Panc1 (cell line): Measurements from ENCODE around the gene PPP1R1B. TPM values are rescaled to one million over a fixed set of nuclear protein-coding genes. Genes with fewer than 3 reads are reported as not detected.

Source experiments
- ATAC-seq: fragments of 200-7000 bp; cut with Tn5 transposase; 2 replicates; pipeline ENCODE4 v1.9.1; 2020; ENCODE audit warnings: mild to moderate bottlenecking, moderate library complexity
- BruUV-seq: library from RNA; stranded (reverse); fragments of 400-500 nt; replicated peaks from 2 replicates; lab custom pipeline; 2021; lab: Mats Ljungman, UMichigan
- CTCF ChIA-PET: fragments of 300-600 bp; sonication (Branson Sonifier 250); formaldehyde crosslinking; loops from one replicate; lab custom pipeline; 2022; ENCODE audit warnings: antibody characterized with exemption; lab: Charles Lee
- POLR2A ChIA-PET: fragments of 300-600 bp; sonication (Branson Sonifier 250); formaldehyde crosslinking; loops from one replicate; lab custom pipeline; 2022; ENCODE audit warnings: antibody characterized with exemption; lab: Charles Lee
- DNase-seq: peaks from one replicate; pipeline ENCODE4 v3.0.0-alpha.2; 2010; ENCODE audit warnings: low read depth, low spot score
- H3K27ac ChIP-seq: 2 replicates; pipeline ENCODE4 v1.5.1; 2011; ENCODE audit warnings: mild to moderate bottlenecking, low read length, inconsistent platforms
- H3K27me3 ChIP-seq: fragments of 200-500 bp; sonication (Bioruptor generic); 2 replicates; pipeline ENCODE4 v1.6.0; 2014; ENCODE audit warnings: low read length, inconsistent platforms; ENCODE audit not compliant: control insufficient read depth, insufficient read depth
- H3K36me3 ChIP-seq: fragments of 200-500 bp; sonication (Bioruptor generic); 2 replicates; pipeline ENCODE4 v1.5.1; 2014; ENCODE audit warnings: inconsistent platforms, mild to moderate bottlenecking, low read length, moderate library complexity; ENCODE audit not compliant: control insufficient read depth, insufficient read depth
- H3K4me1 ChIP-seq: 2 replicates; pipeline ENCODE4 v1.5.1; 2011; ENCODE audit warnings: inconsistent platforms, mild to moderate bottlenecking, low read length, moderate library complexity; ENCODE audit not compliant: control insufficient read depth, insufficient read depth
- H3K4me3 ChIP-seq, 2 experiments: 2 replicates each; pipeline ENCODE4 v1.5.1; 2011 to 2012; ENCODE audit warnings: low read depth in 2 of 2, low read length in 2 of 2, mild to moderate bottlenecking in 2 of 2, inconsistent platforms in 1 of 2, moderate library complexity in 1 of 2
- H3K9me3 ChIP-seq: fragments of 200-500 bp; sonication (Bioruptor generic); 2 replicates; pipeline ENCODE4 v1.5.1; 2014; ENCODE audit warnings: low read depth, mild to moderate bottlenecking, inconsistent platforms, low read length, moderate library complexity; ENCODE audit not compliant: control insufficient read depth, insufficient read depth
- POLR2AphosphoS5 ChIP-seq: IDR thresholded peaks from 2 replicates; pipeline ENCODE4 v1.6.1; 2012; ENCODE audit warnings: mild to moderate bottlenecking, low read depth, low read length, moderate library complexity
- SIN3A ChIP-seq: IDR thresholded peaks from 2 replicates; pipeline ENCODE4 v1.6.1; 2012; ENCODE audit warnings: low read depth, mild to moderate bottlenecking, low read length, moderate library complexity, borderline replicate concordance; ENCODE audit not compliant: insufficient read depth
- TCF7L2 ChIP-seq: IDR thresholded peaks from 2 replicates; pipeline ENCODE4 v1.6.1; 2011; ENCODE audit warnings: mild to moderate bottlenecking, low read depth, low read length, inconsistent platforms
- in situ Hi-C: cut with HindIII; loops from 2 replicates; pipeline ENCODE4 v1.10.0; 2016; ENCODE audit warnings: low sequenced_read_pairs, low pct_unique_long_range_greater_than_20kb
- intact Hi-C: fragments of 100-400 bp; cut with micrococcal nuclease; formaldehyde crosslinking; loops from one replicate; pipeline ENCODE4 v1.10.0; 2022; ENCODE audit not compliant: unreplicated experiment
- total RNA-seq: library from RNA; stranded (reverse); gene quantifications from one replicate; pipeline ENCODE4 v1.2.1, GENCODE V29; 2021; ENCODE audit not compliant: unreplicated experiment
- TF ChIP-seq, protein P1 (sequence below): fragments of 450-650 bp; IDR thresholded peaks from 2 replicates; pipeline ENCODE4 v1.5.1; 2017; ENCODE audit warnings: mild to moderate bottlenecking
- TF ChIP-seq, protein P2 (sequence below), 2 experiments: IDR thresholded peaks; 2 replicates each; pipeline ENCODE4 v1.6.1; 2011 to 2012; ENCODE audit warnings: low read depth in 2 of 2, control low read depth in 1 of 2, low read length in 1 of 2, mild to moderate bottlenecking in 1 of 2, moderate library complexity in 1 of 2; ENCODE audit not compliant: insufficient read depth in 1 of 2

The PPP1R1B gene
- total RNA-seq, 1 experiment from 2014 or later = 45.7 TPM

DNA sequence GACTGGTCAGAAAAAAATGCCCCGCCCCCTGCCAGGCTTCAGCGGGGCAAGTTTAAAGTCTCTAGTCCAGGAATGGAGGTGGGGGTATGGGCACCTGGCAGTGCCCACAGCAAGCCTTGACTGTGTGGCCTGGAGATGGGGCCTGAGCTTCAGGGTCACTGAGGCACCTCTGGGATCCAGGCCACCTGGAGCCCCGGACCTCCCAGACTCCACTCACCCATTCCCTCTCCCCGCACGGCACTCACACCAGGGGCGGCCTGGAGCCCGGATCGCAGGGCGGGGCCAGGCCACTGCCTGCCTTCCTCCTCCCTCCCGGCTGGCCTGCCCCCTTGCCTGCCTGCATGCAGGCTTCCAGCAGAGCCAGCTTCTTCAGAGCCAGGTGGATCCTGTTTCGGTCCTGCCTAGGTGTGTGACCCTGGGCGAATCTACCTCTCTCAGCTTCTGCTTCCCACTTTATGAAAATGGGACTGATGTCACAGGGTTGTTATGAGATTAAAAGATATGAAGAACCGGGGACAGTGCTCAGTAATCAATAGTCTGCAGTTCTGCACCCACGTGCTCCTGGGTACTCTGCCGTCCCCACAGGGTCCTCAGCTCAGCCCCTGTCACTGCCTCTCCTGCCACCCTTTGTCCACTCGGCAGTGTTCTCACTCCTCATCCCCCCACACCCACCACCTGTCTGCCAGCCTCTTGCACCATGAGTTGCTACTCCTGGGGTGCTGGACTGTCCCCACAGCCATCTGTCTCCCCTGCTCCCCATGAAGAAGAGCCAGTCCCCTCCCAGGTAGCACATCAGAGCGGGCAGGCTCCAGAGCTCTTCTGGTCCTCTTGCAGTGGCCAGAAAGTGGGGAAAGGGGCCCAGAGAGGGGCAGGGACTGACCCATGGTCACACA is 37.2 kb downstream of the PPP1R1B start:
- H3K27ac ChIP-seq = 0 out of 2 replicates have a peak overlapping the region, but pooled peaks have one; percentile 57

DNA sequence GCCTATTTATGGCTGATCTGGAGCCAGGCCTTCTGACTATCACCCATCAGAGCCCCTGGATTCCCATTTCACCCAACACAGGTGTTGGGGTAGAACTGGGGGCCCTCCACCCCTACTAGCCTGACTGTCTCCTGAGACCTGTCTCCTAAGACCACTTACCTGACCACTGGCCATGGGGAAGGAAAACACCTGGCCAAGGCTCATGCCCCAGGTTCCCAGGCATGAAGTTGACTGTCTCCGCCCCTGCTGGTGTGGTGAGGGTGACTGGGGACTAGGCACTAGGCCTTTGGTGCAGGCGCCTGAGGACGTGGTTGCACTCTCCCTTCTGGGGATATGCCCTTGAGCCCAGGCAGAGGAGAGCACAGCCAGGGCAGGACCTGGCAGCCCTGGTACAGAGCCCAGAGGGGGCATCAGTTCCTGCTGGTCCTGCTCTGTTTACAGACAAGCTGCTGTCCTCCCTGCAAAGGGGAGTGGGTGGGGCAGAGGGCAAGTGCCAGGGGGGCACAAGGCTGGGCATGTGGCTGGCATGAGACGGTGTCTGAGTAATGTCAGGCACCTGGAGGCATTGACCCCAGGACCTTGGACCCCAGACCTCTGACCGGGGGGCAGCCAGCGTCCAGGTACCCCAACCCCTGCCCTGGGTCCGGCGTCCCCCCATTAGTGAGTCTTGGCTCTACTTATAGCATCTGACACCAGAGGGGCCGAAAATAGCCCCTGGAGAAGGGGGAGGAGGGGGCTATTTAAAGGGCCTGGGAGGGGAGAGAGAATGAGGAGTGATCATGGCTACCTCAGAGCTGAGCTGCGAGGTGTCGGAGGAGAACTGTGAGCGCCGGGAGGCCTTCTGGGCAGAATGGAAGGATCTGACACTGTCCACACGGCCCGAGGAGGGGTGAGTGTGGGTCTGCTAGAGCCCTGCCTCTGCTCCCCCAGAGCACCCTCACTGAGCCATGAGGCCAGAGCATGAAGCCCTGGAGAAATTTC is 38.1 kb downstream of the PPP1R1B start, which contains the start of gene TCAP:
Gene TCAP, plus strand, starts transcription at position 769 of the 981 bp plus-strand sequence. Its CDS starts 11 bp downstream, at position 780.
- ATAC-seq (no peak), DNase-seq (no peak)
- no peaks in the 10 kb centered on the region for H3K36me3 ChIP-seq
- intact Hi-C loops = no loop called here
- no peaks in the 10 kb centered on the region for H3K27me3 ChIP-seq
- in situ Hi-C loops = no loop called here
- H3K9me3 ChIP-seq = no peaks in the 10 kb centered on the region
- POLR2A ChIA-PET = no interaction called here
- BruUV-seq = no TSS peak
- H3K27ac ChIP-seq = peak within 1 kb of the TSS; percentile 59
- H3K4me3 ChIP-seq = no peak within 1 kb of the TSS
- TF ChIP-seq, protein P1, sequence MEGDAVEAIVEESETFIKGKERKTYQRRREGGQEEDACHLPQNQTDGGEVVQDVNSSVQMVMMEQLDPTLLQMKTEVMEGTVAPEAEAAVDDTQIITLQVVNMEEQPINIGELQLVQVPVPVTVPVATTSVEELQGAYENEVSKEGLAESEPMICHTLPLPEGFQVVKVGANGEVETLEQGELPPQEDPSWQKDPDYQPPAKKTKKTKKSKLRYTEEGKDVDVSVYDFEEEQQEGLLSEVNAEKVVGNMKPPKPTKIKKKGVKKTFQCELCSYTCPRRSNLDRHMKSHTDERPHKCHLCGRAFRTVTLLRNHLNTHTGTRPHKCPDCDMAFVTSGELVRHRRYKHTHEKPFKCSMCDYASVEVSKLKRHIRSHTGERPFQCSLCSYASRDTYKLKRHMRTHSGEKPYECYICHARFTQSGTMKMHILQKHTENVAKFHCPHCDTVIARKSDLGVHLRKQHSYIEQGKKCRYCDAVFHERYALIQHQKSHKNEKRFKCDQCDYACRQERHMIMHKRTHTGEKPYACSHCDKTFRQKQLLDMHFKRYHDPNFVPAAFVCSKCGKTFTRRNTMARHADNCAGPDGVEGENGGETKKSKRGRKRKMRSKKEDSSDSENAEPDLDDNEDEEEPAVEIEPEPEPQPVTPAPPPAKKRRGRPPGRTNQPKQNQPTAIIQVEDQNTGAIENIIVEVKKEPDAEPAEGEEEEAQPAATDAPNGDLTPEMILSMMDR = no peak
- TF ChIP-seq TCF7L2 = no peak
- TF ChIP-seq, protein P2, sequence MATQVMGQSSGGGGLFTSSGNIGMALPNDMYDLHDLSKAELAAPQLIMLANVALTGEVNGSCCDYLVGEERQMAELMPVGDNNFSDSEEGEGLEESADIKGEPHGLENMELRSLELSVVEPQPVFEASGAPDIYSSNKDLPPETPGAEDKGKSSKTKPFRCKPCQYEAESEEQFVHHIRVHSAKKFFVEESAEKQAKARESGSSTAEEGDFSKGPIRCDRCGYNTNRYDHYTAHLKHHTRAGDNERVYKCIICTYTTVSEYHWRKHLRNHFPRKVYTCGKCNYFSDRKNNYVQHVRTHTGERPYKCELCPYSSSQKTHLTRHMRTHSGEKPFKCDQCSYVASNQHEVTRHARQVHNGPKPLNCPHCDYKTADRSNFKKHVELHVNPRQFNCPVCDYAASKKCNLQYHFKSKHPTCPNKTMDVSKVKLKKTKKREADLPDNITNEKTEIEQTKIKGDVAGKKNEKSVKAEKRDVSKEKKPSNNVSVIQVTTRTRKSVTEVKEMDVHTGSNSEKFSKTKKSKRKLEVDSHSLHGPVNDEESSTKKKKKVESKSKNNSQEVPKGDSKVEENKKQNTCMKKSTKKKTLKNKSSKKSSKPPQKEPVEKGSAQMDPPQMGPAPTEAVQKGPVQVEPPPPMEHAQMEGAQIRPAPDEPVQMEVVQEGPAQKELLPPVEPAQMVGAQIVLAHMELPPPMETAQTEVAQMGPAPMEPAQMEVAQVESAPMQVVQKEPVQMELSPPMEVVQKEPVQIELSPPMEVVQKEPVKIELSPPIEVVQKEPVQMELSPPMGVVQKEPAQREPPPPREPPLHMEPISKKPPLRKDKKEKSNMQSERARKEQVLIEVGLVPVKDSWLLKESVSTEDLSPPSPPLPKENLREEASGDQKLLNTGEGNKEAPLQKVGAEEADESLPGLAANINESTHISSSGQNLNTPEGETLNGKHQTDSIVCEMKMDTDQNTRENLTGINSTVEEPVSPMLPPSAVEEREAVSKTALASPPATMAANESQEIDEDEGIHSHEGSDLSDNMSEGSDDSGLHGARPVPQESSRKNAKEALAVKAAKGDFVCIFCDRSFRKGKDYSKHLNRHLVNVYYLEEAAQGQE (IDR thresholded peaks at IDR 0.05; ENCODE audit: insufficient read depth in 1 of 2, low read depth in 2 of 2, low read length in 1 of 2) = no peak
- TF ChIP-seq POLR2AphosphoS5 = no peak
- CTCF ChIA-PET = interaction anchor here (1.4 kb wide), 1 partner anchor 31 kb away, joined by 4 read pairs; no protein-coding TSS in a partner anchor
- H3K4me1 ChIP-seq = peaks cover 46% of the 10 kb centered on the region

More for the DNA sequence above, 37.2 kb downstream of the PPP1R1B start:
- POLR2A ChIA-PET = interaction anchor here (0.7 kb wide), 1 partner anchor 1993 kb away, joined by 5 read pairs; no protein-coding TSS in a partner anchor
- no peak for TF ChIP-seq SIN3A
- TF ChIP-seq, protein P1 = no peak
- TF ChIP-seq, protein P2 (IDR thresholded peaks at IDR 0.05; ENCODE audit: insufficient read depth in 1 of 2, low read depth in 2 of 2, low read length in 1 of 2) = no peak
- TF ChIP-seq POLR2AphosphoS5 = no peak
- TF ChIP-seq TCF7L2 = no peak
- H3K4me1 ChIP-seq = peaks cover 46% of the 10 kb centered on the region
- H3K4me3 ChIP-seq = peak overlapping the region; percentile 7 to 36; a peak in 2 of 4 replicates
- DNase-seq (no peak), ATAC-seq (peak; percentile 72)
- in situ Hi-C loops = no loop called here
- CTCF ChIA-PET = no interaction called here
- BruUV-seq = no TSS peak
- H3K27me3 ChIP-seq = no peaks in the 10 kb centered on the region
- no peaks in the 10 kb centered on the region for H3K36me3 ChIP-seq
- intact Hi-C loops = no loop called here
- H3K9me3 ChIP-seq = no peaks in the 10 kb centered on the region
